WTC11 (cell line): ENCODE data around the gene CDY1B.
"Not testable (repeated sequence)": the region's sequence is repeated elsewhere in the genome, so short reads cannot be mapped to it uniquely, and the experiment has no call there.

Experiments
- ATF2 ChIP-seq: sonication (generic); formaldehyde crosslinking; IDR thresholded peaks from 2 replicates; pipeline ENCODE4 v1.8.1; 2022; ENCODE audit warnings: low read depth, missing genetic modification reagents, borderline replicate concordance
- ATF6 ChIP-seq: sonication (generic); formaldehyde crosslinking; IDR thresholded peaks from 2 replicates; pipeline ENCODE4 v1.8.1; 2023; ENCODE audit warnings: mild to moderate bottlenecking, missing genetic modification reagents
- NFYB ChIP-seq: sonication (generic); formaldehyde crosslinking; conservative IDR thresholded peaks from 2 replicates; pipeline ENCODE4 v1.8.0; 2022; ENCODE audit warnings: low read depth, missing genetic modification reagents
- NR2C2 ChIP-seq: sonication (generic); formaldehyde crosslinking; IDR thresholded peaks from 2 replicates; pipeline ENCODE4 v1.8.0; 2022; ENCODE audit warnings: mild to moderate bottlenecking, missing genetic modification reagents
- ZNF416 ChIP-seq: fragments of 250-450 bp; sonication (Bioruptor Pico); IDR thresholded peaks from 2 replicates; pipeline ENCODE4 v1.9.0; 2021; ENCODE audit warnings: mild to moderate bottlenecking, inconsistent platforms
- TF ChIP-seq, protein P1 (sequence below): fragments of 200-600 bp; IDR thresholded peaks from 2 replicates; pipeline ENCODE4 v1.8.0; 2022; ENCODE audit warnings: antibody characterized with exemption
- TF ChIP-seq, protein P2 (sequence below): fragments of 250-450 bp; sonication (Bioruptor Pico); IDR thresholded peaks from 2 replicates; pipeline ENCODE4 v1.9.0; 2021; ENCODE audit warnings: moderate library complexity, mild to moderate bottlenecking, inconsistent platforms, borderline replicate concordance

DNA sequence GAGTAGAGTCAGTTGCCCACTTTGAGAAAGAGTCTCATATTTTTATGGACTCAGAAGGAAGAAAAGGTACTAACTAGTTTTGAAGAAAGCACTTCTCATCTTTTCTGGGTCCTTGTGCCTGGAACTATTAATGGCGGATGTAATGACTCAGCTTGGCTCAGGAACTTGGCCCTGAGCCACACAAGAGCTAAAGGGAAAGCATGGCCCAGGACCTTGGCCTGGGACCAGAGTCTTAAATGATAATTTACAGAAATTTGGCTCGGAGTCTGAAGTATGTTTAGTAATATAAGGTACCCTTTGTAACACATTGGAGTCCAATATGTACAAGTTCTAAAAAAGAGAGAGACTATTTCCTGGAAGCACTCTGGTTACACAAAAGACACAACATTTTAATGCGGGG, 4.6 kb downstream of the CDY1B start:
- TF ChIP-seq, protein P1, sequence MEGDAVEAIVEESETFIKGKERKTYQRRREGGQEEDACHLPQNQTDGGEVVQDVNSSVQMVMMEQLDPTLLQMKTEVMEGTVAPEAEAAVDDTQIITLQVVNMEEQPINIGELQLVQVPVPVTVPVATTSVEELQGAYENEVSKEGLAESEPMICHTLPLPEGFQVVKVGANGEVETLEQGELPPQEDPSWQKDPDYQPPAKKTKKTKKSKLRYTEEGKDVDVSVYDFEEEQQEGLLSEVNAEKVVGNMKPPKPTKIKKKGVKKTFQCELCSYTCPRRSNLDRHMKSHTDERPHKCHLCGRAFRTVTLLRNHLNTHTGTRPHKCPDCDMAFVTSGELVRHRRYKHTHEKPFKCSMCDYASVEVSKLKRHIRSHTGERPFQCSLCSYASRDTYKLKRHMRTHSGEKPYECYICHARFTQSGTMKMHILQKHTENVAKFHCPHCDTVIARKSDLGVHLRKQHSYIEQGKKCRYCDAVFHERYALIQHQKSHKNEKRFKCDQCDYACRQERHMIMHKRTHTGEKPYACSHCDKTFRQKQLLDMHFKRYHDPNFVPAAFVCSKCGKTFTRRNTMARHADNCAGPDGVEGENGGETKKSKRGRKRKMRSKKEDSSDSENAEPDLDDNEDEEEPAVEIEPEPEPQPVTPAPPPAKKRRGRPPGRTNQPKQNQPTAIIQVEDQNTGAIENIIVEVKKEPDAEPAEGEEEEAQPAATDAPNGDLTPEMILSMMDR, result not testable (repeated sequence)
- TF ChIP-seq, protein P2, sequence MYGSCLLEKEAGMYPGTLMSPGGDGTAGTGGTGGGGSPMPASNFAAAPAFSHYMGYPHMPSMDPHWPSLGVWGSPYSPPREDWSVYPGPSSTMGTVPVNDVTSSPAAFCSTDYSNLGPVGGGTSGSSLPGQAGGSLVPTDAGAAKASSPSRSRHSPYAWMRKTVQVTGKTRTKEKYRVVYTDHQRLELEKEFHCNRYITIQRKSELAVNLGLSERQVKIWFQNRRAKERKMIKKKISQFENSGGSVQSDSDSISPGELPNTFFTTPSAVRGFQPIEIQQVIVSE (CRISPR knock-in tag), result not testable (repeated sequence)
- not testable (repeated sequence) for TF ChIP-seq ZNF416 (CRISPR knock-in tag); NFYB (CRISPR knock-in tag); ATF6; NR2C2; ATF2 (CRISPR knock-in tag)
